ENCODE measurements around the gene KIAA1671.

KIAA1671 gene

GRCh38 chr22:25112538-25113253 lies 160.2 kb downstream of the KIAA1671 start:
- Histone ChIP-seq H3K9me3 (ENCODE audit: control extremely low read depth in 1 of 5, control insufficient read depth in 4 of 5, insufficient read depth in 2 of 5, low read depth in 1 of 5, low read length in 4 of 5) (peaks cover 0 to 3% (median 0%) of the 10 kb centered on the region in 5 experiments), H3K27me3 (replicated peaks in 2 of 5; ENCODE audit: control insufficient read depth in 4 of 5, insufficient read depth in 5 of 5, low read length in 4 of 5) (peaks cover 0 to 21% (median 11%) of the 10 kb centered on the region in 5 experiments), H3K27ac (ENCODE audit: insufficient read depth in 1 of 2, low read depth in 1 of 2, low read length in 2 of 2, poor library complexity in 1 of 2, severe bottlenecking in 2 of 2) (no peak overlapping the region), H3K4me3 (ENCODE audit: control insufficient read depth in 1 of 7, extremely low read depth in 1 of 7, insufficient read depth in 4 of 7, low read depth in 2 of 7, low read length in 6 of 7) (no peak overlapping the region), H3K4me1 (ENCODE audit: control extremely low read depth in 1 of 4, control insufficient read depth in 4 of 4, insufficient read depth in 4 of 4, low read length in 3 of 4) (peaks cover 0 to 18% (median 12%) of the 10 kb centered on the region in 4 experiments), H3K36me3 (ENCODE audit: control insufficient read depth in 4 of 4, insufficient read depth in 4 of 4, low read length in 3 of 4) (no peaks in the 10 kb centered on the region)
- ChIA-PET CTCF (interaction anchor here (0.7 to 2.3 kb wide), 4 partner anchors 17 to 58 kb away, joined by 3 to 11 read pairs (median 4); no protein-coding TSS in a partner anchor), POLR2A (no interaction called here)
- DNase-seq = no peak
- 86% methylated on average over 18 of the region's 20 CpGs for WGBS (ENCODE audit: insufficient coverage)

GRCh38 chr22:25113316-25113721 lies 160.8 kb downstream of the KIAA1671 start:
- WGBS (ENCODE audit: insufficient coverage) = 89% methylated on average over 7 of the region's 7 CpGs
- H3K4me3 ChIP-seq (ENCODE audit: control insufficient read depth in 1 of 7, extremely low read depth in 1 of 7, insufficient read depth in 4 of 7, low read depth in 2 of 7, low read length in 6 of 7) = no peak overlapping the region
- CTCF ChIA-PET = interaction anchor here (1.3 kb wide), 1 partner anchor 32 kb away, joined by 3 read pairs; no protein-coding TSS in a partner anchor

GRCh38 chr22:25114369-25115362 lies 162.2 kb downstream of the KIAA1671 start:
- no peaks in the 10 kb centered on the region for H3K36me3 ChIP-seq (ENCODE audit: control insufficient read depth in 4 of 4, insufficient read depth in 4 of 4, low read length in 3 of 4)
- H3K27me3 ChIP-seq (replicated peaks in 2 of 5; ENCODE audit: control insufficient read depth in 4 of 5, insufficient read depth in 5 of 5, low read length in 4 of 5) = peaks cover 0 to 24% (median 11%) of the 10 kb centered on the region in 5 experiments
- H3K4me1 ChIP-seq (ENCODE audit: control extremely low read depth in 1 of 4, control insufficient read depth in 4 of 4, insufficient read depth in 4 of 4, low read length in 3 of 4) = peaks cover 0 to 18% (median 12%) of the 10 kb centered on the region in 4 experiments
- CTCF ChIA-PET = interaction anchor here (1.3 kb wide), 1 partner anchor 33 kb away, joined by 3 read pairs; no protein-coding TSS in a partner anchor
- 95% methylated on average over 9 of the region's 17 CpGs for WGBS (ENCODE audit: insufficient coverage)
- no peak for DNase-seq
- H3K9me3 ChIP-seq (ENCODE audit: control extremely low read depth in 1 of 5, control insufficient read depth in 4 of 5, insufficient read depth in 2 of 5, low read depth in 1 of 5, low read length in 4 of 5) = no peaks in the 10 kb centered on the region
- POLR2A ChIA-PET = no interaction called here
- no peak overlapping the region for H3K27ac ChIP-seq (ENCODE audit: insufficient read depth in 1 of 2, low read depth in 1 of 2, low read length in 2 of 2, poor library complexity in 1 of 2, severe bottlenecking in 2 of 2)
- H3K4me3 ChIP-seq (ENCODE audit: control insufficient read depth in 1 of 7, extremely low read depth in 1 of 7, insufficient read depth in 4 of 7, low read depth in 2 of 7, low read length in 6 of 7) = no peak overlapping the region

More at GRCh38 chr22:25113316-25113721, 160.8 kb downstream of the KIAA1671 start:
- peaks cover 0 to 18% (median 12%) of the 10 kb centered on the region in 4 experiments for H3K4me1 ChIP-seq (ENCODE audit: control extremely low read depth in 1 of 4, control insufficient read depth in 4 of 4, insufficient read depth in 4 of 4, low read length in 3 of 4)
- H3K27ac ChIP-seq (ENCODE audit: insufficient read depth in 1 of 2, low read depth in 1 of 2, low read length in 2 of 2, poor library complexity in 1 of 2, severe bottlenecking in 2 of 2) = no peak overlapping the region
- POLR2A ChIA-PET = no interaction called here
- H3K27me3 ChIP-seq (replicated peaks in 2 of 5; ENCODE audit: control insufficient read depth in 4 of 5, insufficient read depth in 5 of 5, low read length in 4 of 5) = peaks cover 0 to 21% (median 11%) of the 10 kb centered on the region in 5 experiments
- no peak for DNase-seq
- no peaks in the 10 kb centered on the region for H3K36me3 ChIP-seq (ENCODE audit: control insufficient read depth in 4 of 4, insufficient read depth in 4 of 4, low read length in 3 of 4)
- peaks cover 0 to 3% (median 0%) of the 10 kb centered on the region in 5 experiments for H3K9me3 ChIP-seq (ENCODE audit: control extremely low read depth in 1 of 5, control insufficient read depth in 4 of 5, insufficient read depth in 2 of 5, low read depth in 1 of 5, low read length in 4 of 5)

- no peaks in the 10 kb centered on the region for H3K36me3 ChIP-seq (ENCODE audit: control insufficient read depth in 4 of 4, insufficient read depth in 4 of 4, low read length in 3 of 4)
- no peak overlapping the region for H3K27ac ChIP-seq (ENCODE audit: insufficient read depth in 1 of 2, low read depth in 1 of 2, low read length in 2 of 2, poor library complexity in 1 of 2, severe bottlenecking in 2 of 2)
- ChIA-PET CTCF (no interaction called here), POLR2A (no interaction called here)
- no peaks in the 10 kb centered on the region for H3K9me3 ChIP-seq (ENCODE audit: control extremely low read depth in 1 of 5, control insufficient read depth in 4 of 5, insufficient read depth in 2 of 5, low read depth in 1 of 5, low read length in 4 of 5)
- DNase-seq = no peak
- peaks cover 0 to 5% (median 0%) of the 10 kb centered on the region in 5 experiments for H3K27me3 ChIP-seq (replicated peaks in 2 of 5; ENCODE audit: control insufficient read depth in 4 of 5, insufficient read depth in 5 of 5, low read length in 4 of 5)
- H3K4me1 ChIP-seq (ENCODE audit: control extremely low read depth in 1 of 4, control insufficient read depth in 4 of 4, insufficient read depth in 4 of 4, low read length in 3 of 4) = peaks cover 0 to 10% (median 3%) of the 10 kb centered on the region in 4 experiments
- 91% methylated on average over 2 of the region's 2 CpGs for WGBS (ENCODE audit: insufficient coverage)
- H3K4me3 ChIP-seq (ENCODE audit: control insufficient read depth in 1 of 7, extremely low read depth in 1 of 7, insufficient read depth in 4 of 7, low read depth in 2 of 7, low read length in 6 of 7) = no peak overlapping the region
Measured at GRCh38 chr22:25119609-25120008, 167.1 kb downstream of the KIAA1671 start.

- Histone ChIP-seq H3K27me3 (replicated peaks in 2 of 5; ENCODE audit: control insufficient read depth in 4 of 5, insufficient read depth in 5 of 5, low read length in 4 of 5) (peaks cover 0 to 5% (median 0%) of the 10 kb centered on the region in 5 experiments), H3K4me1 (ENCODE audit: control extremely low read depth in 1 of 4, control insufficient read depth in 4 of 4, insufficient read depth in 4 of 4, low read length in 3 of 4) (peaks cover 0 to 10% (median 3%) of the 10 kb centered on the region in 4 experiments), H3K4me3 (ENCODE audit: control insufficient read depth in 1 of 7, extremely low read depth in 1 of 7, insufficient read depth in 4 of 7, low read depth in 2 of 7, low read length in 6 of 7) (no peak overlapping the region), H3K9me3 (ENCODE audit: control extremely low read depth in 1 of 5, control insufficient read depth in 4 of 5, insufficient read depth in 2 of 5, low read depth in 1 of 5, low read length in 4 of 5) (no peaks in the 10 kb centered on the region), H3K36me3 (ENCODE audit: control insufficient read depth in 4 of 4, insufficient read depth in 4 of 4, low read length in 3 of 4) (no peaks in the 10 kb centered on the region), H3K27ac (ENCODE audit: insufficient read depth in 1 of 2, low read depth in 1 of 2, low read length in 2 of 2, poor library complexity in 1 of 2, severe bottlenecking in 2 of 2) (no peak overlapping the region)
- CTCF ChIA-PET = no interaction called here
- POLR2A ChIA-PET = no interaction called here
- 79% methylated on average over 3 of the region's 3 CpGs for WGBS (ENCODE audit: insufficient coverage)
- peak in 2 of 3 donors; percentile 16 to 36 for DNase-seq
Measured at GRCh38 chr22:25120093-25120561, 167.6 kb downstream of the KIAA1671 start.

- peak in 2 of 3 donors; percentile 12 to 17 for DNase-seq
- H3K27me3 ChIP-seq (replicated peaks in 2 of 5; ENCODE audit: control insufficient read depth in 4 of 5, insufficient read depth in 5 of 5, low read length in 4 of 5) = peaks cover 0 to 3% (median 0%) of the 10 kb centered on the region in 5 experiments
- 7% methylated on average over 8 of the region's 12 CpGs for WGBS (ENCODE audit: insufficient coverage)
- POLR2A ChIA-PET = no interaction called here
- no peak overlapping the region for H3K4me3 ChIP-seq (ENCODE audit: control insufficient read depth in 1 of 7, extremely low read depth in 1 of 7, insufficient read depth in 4 of 7, low read depth in 2 of 7, low read length in 6 of 7)
- H3K9me3 ChIP-seq (ENCODE audit: control extremely low read depth in 1 of 5, control insufficient read depth in 4 of 5, insufficient read depth in 2 of 5, low read depth in 1 of 5, low read length in 4 of 5) = no peaks in the 10 kb centered on the region
- H3K4me1 ChIP-seq (ENCODE audit: control extremely low read depth in 1 of 4, control insufficient read depth in 4 of 4, insufficient read depth in 4 of 4, low read length in 3 of 4) = peaks cover 0 to 10% (median 3%) of the 10 kb centered on the region in 4 experiments
- CTCF ChIA-PET = interaction anchor here (1.7 kb wide), 1 partner anchor 11 kb away, joined by 4 read pairs; no protein-coding TSS in a partner anchor
- H3K36me3 ChIP-seq (ENCODE audit: control insufficient read depth in 4 of 4, insufficient read depth in 4 of 4, low read length in 3 of 4) = no peaks in the 10 kb centered on the region
- H3K27ac ChIP-seq (ENCODE audit: insufficient read depth in 1 of 2, low read depth in 1 of 2, low read length in 2 of 2, poor library complexity in 1 of 2, severe bottlenecking in 2 of 2) = no peak overlapping the region
Measured at GRCh38 chr22:25120761-25121212, 168.3 kb downstream of the KIAA1671 start.

Data from common myeloid progenitor, CD34-positive (primary cell).